Uterus (tissue), 2 donors: ENCODE results near the gene IL15.

Source experiments
- CTCF ChIP-seq, 4 experiments: fragments of 200-600 bp in 2 of 4; fragments of 450-650 bp in 2 of 4; sonication (generic) in 2 of 4; IDR thresholded peaks; one replicate each; pipeline ENCODE4 v1.5.1; 2016 to 2019; ENCODE audit warnings: antibody characterized with exemption in 4 of 4, mild to moderate bottlenecking in 2 of 4, moderate library complexity in 1 of 4
- POLR2A ChIP-seq, 2 donors: fragments of 450-650 bp; IDR thresholded peaks; one replicate each; pipeline ENCODE4 v1.6.1; 2016; ENCODE audit warnings: antibody characterized with exemption in 2 of 2, mild to moderate bottlenecking in 1 of 2, moderate library complexity in 1 of 2

- TF ChIP-seq CTCF (IDR thresholded peaks at IDR 0.05), result no peak
- no peak for TF ChIP-seq POLR2A (IDR thresholded peaks at IDR 0.05)
These were observed 6.3 kb downstream of the IL15 start for GRCh38 chr4:141642711-141643110.
